Measurements from ENCODE around the gene FXR2. TPM values are rescaled to one million over a fixed set of nuclear protein-coding genes. Genes with fewer than 3 reads are reported as not detected.

The FXR2 gene
- total and polyA plus RNA-seq, 10 of the 15 experiments (the other 5 are each of a cell fraction or from before 2014, with no cell fraction given), result 1.6 to 33.3 (median 22.0) TPM

DNA sequence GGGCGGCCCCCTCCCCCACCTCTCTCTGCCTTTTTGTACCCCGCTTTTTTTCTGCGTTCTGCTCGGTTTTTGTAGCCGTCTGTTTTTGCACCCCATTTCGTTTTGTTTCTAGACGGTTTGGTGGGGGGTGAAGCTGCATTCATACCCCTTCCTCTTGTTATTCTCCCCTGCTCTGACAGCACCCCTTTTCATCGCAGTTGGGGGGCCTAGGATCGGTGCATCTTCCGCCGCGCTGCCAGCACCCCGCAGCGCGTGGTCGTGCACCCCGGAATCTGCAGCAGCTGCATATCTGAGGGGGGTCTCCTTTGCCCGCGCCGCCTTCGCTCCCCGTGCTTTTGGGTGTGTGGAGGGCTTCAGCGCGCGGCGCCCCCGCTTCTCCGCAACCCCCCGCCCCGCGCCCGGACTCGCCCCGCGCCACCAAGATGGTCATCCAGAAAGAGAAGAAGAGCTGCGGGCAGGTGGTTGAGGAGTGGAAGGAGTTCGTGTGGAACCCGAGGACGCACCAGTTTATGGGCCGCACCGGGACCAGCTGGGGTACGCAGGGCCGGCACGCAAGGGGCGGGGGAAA is 36.5 kb upstream of the FXR2 start (continued):
- TF ChIP-seq, protein P1, sequence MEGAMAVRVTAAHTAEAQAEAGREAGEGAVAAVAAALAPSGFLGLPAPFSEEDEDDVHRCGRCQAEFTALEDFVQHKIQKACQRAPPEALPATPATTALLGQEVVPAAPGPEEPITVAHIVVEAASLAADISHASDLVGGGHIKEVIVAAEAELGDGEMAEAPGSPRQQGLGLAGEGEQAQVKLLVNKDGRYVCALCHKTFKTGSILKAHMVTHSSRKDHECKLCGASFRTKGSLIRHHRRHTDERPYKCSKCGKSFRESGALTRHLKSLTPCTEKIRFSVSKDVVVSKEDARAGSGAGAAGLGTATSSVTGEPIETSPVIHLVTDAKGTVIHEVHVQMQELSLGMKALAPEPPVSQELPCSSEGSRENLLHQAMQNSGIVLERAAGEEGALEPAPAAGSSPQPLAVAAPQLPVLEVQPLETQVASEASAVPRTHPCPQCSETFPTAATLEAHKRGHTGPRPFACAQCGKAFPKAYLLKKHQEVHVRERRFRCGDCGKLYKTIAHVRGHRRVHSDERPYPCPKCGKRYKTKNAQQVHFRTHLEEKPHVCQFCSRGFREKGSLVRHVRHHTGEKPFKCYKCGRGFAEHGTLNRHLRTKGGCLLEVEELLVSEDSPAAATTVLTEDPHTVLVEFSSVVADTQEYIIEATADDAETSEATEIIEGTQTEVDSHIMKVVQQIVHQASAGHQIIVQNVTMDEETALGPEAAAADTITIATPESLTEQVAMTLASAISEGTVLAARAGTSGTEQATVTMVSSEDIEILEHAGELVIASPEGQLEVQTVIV (IDR thresholded peaks at IDR 0.05; ENCODE audit: borderline replicate concordance, partially characterized antibody), result no peak
- TF ChIP-seq EZH2 (IDR thresholded peaks at IDR 0.05; ENCODE audit: borderline replicate concordance, control insufficient read depth, low read depth, low read length), result 0 out of 2 replicates have a peak, but pooled peaks have one; percentile 17
- no peak for TF ChIP-seq FOXM1 (IDR thresholded peaks at IDR 0.05; ENCODE audit: low read depth, low read length)
- TF ChIP-seq, protein P2, sequence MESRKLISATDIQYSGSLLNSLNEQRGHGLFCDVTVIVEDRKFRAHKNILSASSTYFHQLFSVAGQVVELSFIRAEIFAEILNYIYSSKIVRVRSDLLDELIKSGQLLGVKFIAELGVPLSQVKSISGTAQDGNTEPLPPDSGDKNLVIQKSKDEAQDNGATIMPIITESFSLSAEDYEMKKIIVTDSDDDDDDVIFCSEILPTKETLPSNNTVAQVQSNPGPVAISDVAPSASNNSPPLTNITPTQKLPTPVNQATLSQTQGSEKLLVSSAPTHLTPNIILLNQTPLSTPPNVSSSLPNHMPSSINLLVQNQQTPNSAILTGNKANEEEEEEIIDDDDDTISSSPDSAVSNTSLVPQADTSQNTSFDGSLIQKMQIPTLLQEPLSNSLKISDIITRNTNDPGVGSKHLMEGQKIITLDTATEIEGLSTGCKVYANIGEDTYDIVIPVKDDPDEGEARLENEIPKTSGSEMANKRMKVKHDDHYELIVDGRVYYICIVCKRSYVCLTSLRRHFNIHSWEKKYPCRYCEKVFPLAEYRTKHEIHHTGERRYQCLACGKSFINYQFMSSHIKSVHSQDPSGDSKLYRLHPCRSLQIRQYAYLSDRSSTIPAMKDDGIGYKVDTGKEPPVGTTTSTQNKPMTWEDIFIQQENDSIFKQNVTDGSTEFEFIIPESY (IDR thresholded peaks at IDR 0.05), result no peak

DNA sequence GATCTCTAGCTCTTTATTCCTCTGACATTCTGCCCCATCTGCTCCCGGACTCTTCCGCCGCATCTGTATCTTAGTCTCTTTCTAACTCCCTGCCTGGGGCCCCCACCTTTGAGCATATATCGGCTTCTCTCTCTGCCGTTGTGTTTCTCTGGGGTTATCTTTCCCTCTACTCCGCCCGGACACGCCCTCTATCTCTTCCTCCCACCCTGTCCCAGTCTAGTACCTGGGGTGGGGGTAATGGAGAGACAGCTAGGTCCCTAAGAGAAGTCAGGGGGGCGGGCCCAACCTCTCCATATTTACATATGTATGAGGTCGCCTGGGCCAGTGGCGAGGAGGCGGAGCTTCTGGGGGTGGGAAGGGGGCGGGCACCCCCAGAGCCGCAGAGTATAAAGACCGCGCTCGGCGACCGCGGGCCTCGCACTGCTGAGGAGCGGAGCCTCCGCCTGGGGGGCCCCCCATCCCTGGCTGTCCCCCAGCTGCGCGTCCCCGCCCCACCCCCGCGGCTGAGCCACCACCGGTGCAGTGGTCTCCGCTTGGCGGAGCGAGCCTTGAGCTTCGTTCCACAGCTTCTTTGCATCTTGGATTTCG is 35.9 kb upstream of the FXR2 start, which contains the start of gene ATP1B2:
TSS of gene ATP1B2 (plus strand) at position 418 of the 588 bp plus-strand sequence. CDS start 593 bp downstream, outside the sequence.
- intact Hi-C loops (cut with micrococcal nuclease; ENCODE audit: unreplicated experiment), result no loop called here
- RAD21 ChIA-PET (ENCODE audit: unreplicated experiment), result interaction anchor here (0.6 to 1.2 kb wide), 2 partner anchors 37 to 256 kb away, joined by 3 read pairs; partner anchors contain the start of genes PLSCR3 and TP53
- SMC1A ChIA-PET (ENCODE audit: uncharacterized antibody, unreplicated experiment), result interaction anchor here (0.8 to 1.2 kb wide), 2 partner anchors 37 to 247 kb away, joined by 3 to 5 read pairs; partner anchors contain the start of gene TP53

More for the DNA sequence above, 35.9 kb upstream of the FXR2 start, which contains the start of gene ATP1B2:
- TF ChIP-seq NR2C1 (IDR thresholded peaks at IDR 0.05) (no peak), POU2F2 (IDR thresholded peaks at IDR 0.05; ENCODE audit: borderline replicate concordance, low read depth, low read length) (peak; percentile 97), SRF (IDR thresholded peaks at IDR 0.05; ENCODE audit: low read depth in 2 of 2, low read length in 2 of 2) (no peak), POLR2A (IDR thresholded peaks at IDR 0.05; ENCODE audit: low read depth, low read length) (peak; percentile 53; the same call in 1 of the 2 replicates), POLR2AphosphoS5 (IDR thresholded peaks at IDR 0.05; ENCODE audit: low read length) (no peak)
- TF ChIP-seq, protein P3, sequence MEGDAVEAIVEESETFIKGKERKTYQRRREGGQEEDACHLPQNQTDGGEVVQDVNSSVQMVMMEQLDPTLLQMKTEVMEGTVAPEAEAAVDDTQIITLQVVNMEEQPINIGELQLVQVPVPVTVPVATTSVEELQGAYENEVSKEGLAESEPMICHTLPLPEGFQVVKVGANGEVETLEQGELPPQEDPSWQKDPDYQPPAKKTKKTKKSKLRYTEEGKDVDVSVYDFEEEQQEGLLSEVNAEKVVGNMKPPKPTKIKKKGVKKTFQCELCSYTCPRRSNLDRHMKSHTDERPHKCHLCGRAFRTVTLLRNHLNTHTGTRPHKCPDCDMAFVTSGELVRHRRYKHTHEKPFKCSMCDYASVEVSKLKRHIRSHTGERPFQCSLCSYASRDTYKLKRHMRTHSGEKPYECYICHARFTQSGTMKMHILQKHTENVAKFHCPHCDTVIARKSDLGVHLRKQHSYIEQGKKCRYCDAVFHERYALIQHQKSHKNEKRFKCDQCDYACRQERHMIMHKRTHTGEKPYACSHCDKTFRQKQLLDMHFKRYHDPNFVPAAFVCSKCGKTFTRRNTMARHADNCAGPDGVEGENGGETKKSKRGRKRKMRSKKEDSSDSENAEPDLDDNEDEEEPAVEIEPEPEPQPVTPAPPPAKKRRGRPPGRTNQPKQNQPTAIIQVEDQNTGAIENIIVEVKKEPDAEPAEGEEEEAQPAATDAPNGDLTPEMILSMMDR (IDR thresholded peaks at IDR 0.05 in 2 of 3, conservative IDR thresholded peaks at IDR 0.05 in 1 of 3; ENCODE audit: control insufficient read depth in 2 of 3, extremely low read depth in 1 of 3, insufficient read depth in 1 of 3, low read depth in 3 of 3, low read length in 3 of 3), result no peak
- peak within 1 kb of the TSS; percentile 25 for H2AFZ ChIP-seq (ENCODE audit: control insufficient read depth, low read depth, low read length)
- WGBS (ENCODE audit: insufficient coverage, insufficient replicate concordance, low lambda C conversion rate, missing lambda C conversion rate), result 2% methylated on average over 27 of the region's 34 CpGs
- H3K36me3 ChIP-seq (ENCODE audit: control insufficient read depth in 2 of 2, insufficient read depth in 2 of 2, low read length in 1 of 2), result no peaks in the 10 kb centered on the region
- peaks cover 5 to 11% of the 10 kb centered on the region in 2 experiments for H3K27me3 ChIP-seq (replicated peaks in 1 of 2; ENCODE audit: control insufficient read depth in 2 of 2, insufficient read depth in 2 of 2, low read length in 1 of 2)
- in situ Hi-C loops (cut with MboI), result no loop called here
- FAIRE-seq, result no peak
- POLR2A ChIA-PET, result interaction anchor here (0.8 to 1.8 kb wide), 3 partner anchors 36 to 39 kb away, joined by 3 to 8 read pairs (median 3); partner anchors contain the start of genes FXR2 and TP53
- peak within 1 kb of the TSS; percentile 54; the same call in 1 of the 2 replicates for H3K4me3 ChIP-seq
- H4K20me1 ChIP-seq (ENCODE audit: control insufficient read depth, insufficient read depth), result no peaks in the 10 kb centered on the region
- no peaks in the 10 kb centered on the region for H3K9me3 ChIP-seq (replicated peaks; ENCODE audit: control insufficient read depth, insufficient read depth, low read length)
- no peak for DNase-seq (ENCODE audit: low read depth, low spot score)
- no TSS peak for BruUV-seq (replicated peaks)
- no peak within 1 kb of the TSS for H3K9ac ChIP-seq (ENCODE audit: control insufficient read depth, insufficient read depth, low read length)
- no peaks in the 10 kb centered on the region for H3K79me2 ChIP-seq (ENCODE audit: control insufficient read depth, insufficient read depth, low read length)
- peak within 1 kb of the TSS; percentile 59 for H3K4me2 ChIP-seq (ENCODE audit: control insufficient read depth, insufficient read depth)
- CTCF ChIA-PET, result interaction anchor here (0.8 to 1.2 kb wide), 3 partner anchors 8 to 215 kb away, joined by 3 read pairs; partner anchors contain the start of gene TMEM102
- ATAC-seq, result peak; percentile 86
- H3K27ac ChIP-seq (ENCODE audit: control insufficient read depth, insufficient read depth), result no peak within 1 kb of the TSS
- peaks cover 3% of the 10 kb centered on the region; the same call in 1 of the 2 replicates for H3K4me1 ChIP-seq (ENCODE audit: control insufficient read depth, insufficient read depth, low read length)
